HEK293 (cell line): Measurements from ENCODE around the gene STN1.

Source experiments
- BCL11B ChIP-seq: fragments of 450-650 bp; formaldehyde crosslinking; IDR thresholded peaks from 2 replicates; pipeline ENCODE4 v1.5.1; 2016; ENCODE audit warnings: low read depth, missing biosample characterization, missing genetic modification characterization
- BCL6B ChIP-seq: fragments of 450-650 bp; formaldehyde crosslinking; IDR thresholded peaks from 2 replicates; pipeline ENCODE4 v1.5.1; 2017; ENCODE audit warnings: missing biosample characterization, missing genetic modification characterization
- HOXD13 ChIP-seq: sonication (generic); formaldehyde crosslinking; IDR thresholded peaks from 2 replicates; pipeline ENCODE4 v1.8.0; 2022; ENCODE audit warnings: missing genetic modification reagents, borderline replicate concordance
- OSR2 ChIP-seq: fragments of 450-650 bp; formaldehyde crosslinking; IDR thresholded peaks from 2 replicates; pipeline ENCODE4 v1.5.1; 2016; ENCODE audit warnings: missing biosample characterization, missing genetic modification characterization
- REST ChIP-seq: fragments of 450-650 bp; formaldehyde crosslinking; IDR thresholded peaks from 2 replicates; pipeline ENCODE4 v1.5.1; 2016; ENCODE audit warnings: missing biosample characterization, missing genetic modification characterization
- SALL2 ChIP-seq: fragments of 450-650 bp; formaldehyde crosslinking; IDR thresholded peaks from 2 replicates; pipeline ENCODE4 v1.5.0; 2017; ENCODE audit warnings: missing biosample characterization, mild to moderate bottlenecking, missing genetic modification characterization, borderline replicate concordance
- YY2 ChIP-seq: fragments of 450-650 bp; formaldehyde crosslinking; IDR thresholded peaks from 2 replicates; pipeline ENCODE4 v1.5.1; 2016; ENCODE audit warnings: missing biosample characterization, missing genetic modification characterization
- ZBTB21 ChIP-seq: fragments of 450-650 bp; formaldehyde crosslinking; IDR thresholded peaks from 2 replicates; pipeline ENCODE4 v1.5.1; 2017; ENCODE audit warnings: missing biosample characterization, missing genetic modification characterization
- ZBTB44 ChIP-seq: fragments of 450-650 bp; IDR thresholded peaks from 2 replicates; pipeline ENCODE4 v1.5.1; 2018; ENCODE audit warnings: missing biosample characterization, mild to moderate bottlenecking, missing genetic modification characterization
- ZBTB8A ChIP-seq: fragments of 450-650 bp; formaldehyde crosslinking; IDR thresholded peaks from 2 replicates; pipeline ENCODE4 v1.5.1; 2016; ENCODE audit warnings: missing biosample characterization, missing genetic modification characterization
- ZFHX2 ChIP-seq: fragments of 450-650 bp; formaldehyde crosslinking; conservative IDR thresholded peaks from 2 replicates; pipeline ENCODE4 v1.5.1; 2016; ENCODE audit warnings: missing biosample characterization, missing genetic modification characterization
- ZFP37 ChIP-seq: fragments of 450-650 bp; formaldehyde crosslinking; IDR thresholded peaks from 2 replicates; pipeline ENCODE4 v1.5.1; 2016; ENCODE audit warnings: missing biosample characterization, missing genetic modification characterization
- ZFP69B ChIP-seq: fragments of 450-650 bp; formaldehyde crosslinking; IDR thresholded peaks from 2 replicates; pipeline ENCODE4 v1.5.1; 2016; ENCODE audit warnings: missing biosample characterization, missing genetic modification characterization
- ZIC2 ChIP-seq: fragments of 450-650 bp; formaldehyde crosslinking; IDR thresholded peaks from 2 replicates; pipeline ENCODE4 v1.5.1; 2016; ENCODE audit warnings: missing biosample characterization, missing genetic modification characterization
- ZNF112 ChIP-seq: fragments of 450-650 bp; formaldehyde crosslinking; IDR thresholded peaks from 2 replicates; pipeline ENCODE4 v1.5.0; 2017; ENCODE audit warnings: missing biosample characterization, missing genetic modification characterization
- ZNF132 ChIP-seq: fragments of 450-650 bp; formaldehyde crosslinking; IDR thresholded peaks from 2 replicates; pipeline ENCODE4 v1.5.1; 2017; ENCODE audit warnings: missing biosample characterization, missing genetic modification characterization, borderline replicate concordance
- ZNF138 ChIP-seq: fragments of 450-650 bp; formaldehyde crosslinking; IDR thresholded peaks from 2 replicates; pipeline ENCODE4 v1.5.1; 2016; ENCODE audit warnings: missing biosample characterization, missing genetic modification characterization, borderline replicate concordance
- ZNF16 ChIP-seq: fragments of 450-650 bp; formaldehyde crosslinking; IDR thresholded peaks from 2 replicates; pipeline ENCODE4 v1.5.1; 2016; ENCODE audit warnings: low read depth, missing biosample characterization, missing genetic modification characterization
- ZNF24 ChIP-seq: fragments of 450-650 bp; formaldehyde crosslinking; IDR thresholded peaks from 2 replicates; pipeline ENCODE4 v1.5.1; 2016; ENCODE audit warnings: missing biosample characterization, missing genetic modification characterization
- ZNF248 ChIP-seq: fragments of 450-650 bp; formaldehyde crosslinking; IDR thresholded peaks from 2 replicates; pipeline ENCODE4 v1.5.1; 2017; ENCODE audit warnings: missing biosample characterization, missing genetic modification characterization
- ZNF404 ChIP-seq: fragments of 450-650 bp; formaldehyde crosslinking; IDR thresholded peaks from 2 replicates; pipeline ENCODE4 v1.5.1; 2017; ENCODE audit warnings: missing biosample characterization, missing genetic modification characterization
- ZNF510 ChIP-seq: fragments of 450-650 bp; formaldehyde crosslinking; IDR thresholded peaks from 2 replicates; pipeline ENCODE4 v1.5.1; 2018; ENCODE audit warnings: mild to moderate bottlenecking, missing genetic modification characterization, missing biosample characterization; ENCODE audit not compliant: insufficient replicate concordance
- ZNF555 ChIP-seq: fragments of 450-650 bp; formaldehyde crosslinking; conservative IDR thresholded peaks from 2 replicates; pipeline ENCODE4 v1.5.1; 2017; ENCODE audit warnings: missing biosample characterization, mild to moderate bottlenecking, missing genetic modification characterization, inconsistent platforms
- ZNF560 ChIP-seq: fragments of 450-650 bp; formaldehyde crosslinking; IDR thresholded peaks from 2 replicates; pipeline ENCODE4 v1.5.1; 2017; ENCODE audit warnings: missing biosample characterization, missing genetic modification characterization, borderline replicate concordance
- ZNF629 ChIP-seq: fragments of 450-650 bp; formaldehyde crosslinking; IDR thresholded peaks from 2 replicates; pipeline ENCODE4 v1.5.1; 2017; ENCODE audit warnings: missing biosample characterization, missing genetic modification characterization
- ZNF692 ChIP-seq: fragments of 450-650 bp; formaldehyde crosslinking; IDR thresholded peaks from 2 replicates; pipeline ENCODE4 v1.5.1; 2016; ENCODE audit warnings: missing biosample characterization, missing genetic modification characterization
- TF ChIP-seq, protein P1 (sequence below): fragments of 450-650 bp; formaldehyde crosslinking; IDR thresholded peaks from 2 replicates; pipeline ENCODE4 v1.5.1; 2016; ENCODE audit warnings: missing biosample characterization, missing genetic modification characterization
- TF ChIP-seq, protein P2 (sequence below): fragments of 450-650 bp; IDR thresholded peaks from 2 replicates; pipeline ENCODE4 v1.5.1; 2018; ENCODE audit warnings: missing biosample characterization, missing genetic modification characterization

Gene STN1

GRCh38 chr10:103854686-103855391, 63.1 kb downstream of the STN1 start (continued):
- TF ChIP-seq HOXD13 (CRISPR knock-in tag) (no peak), ZNF629 (peak; percentile 64; the same call in 1 of the 2 replicates), ZNF692 (tag by site-specific recombination) (no peak; the same call in 1 of the 2 replicates), ZNF112 (tag by site-specific recombination) (no peak), ZNF132 (tag by site-specific recombination) (no peak), ZFHX2 (tag by site-specific recombination) (peak; percentile 87), ZIC2 (tag by site-specific recombination) (peak; percentile 88), ZBTB44 (tag by site-specific recombination) (no peak), YY2 (tag by site-specific recombination) (no peak), ZNF404 (tag by site-specific recombination) (no peak), ZNF510 (tag by site-specific recombination) (no peak), ZBTB8A (peak; percentile 59), REST (tag by site-specific recombination) (no peak), BCL11B (no peak), OSR2 (tag by site-specific recombination) (no peak), ZNF560 (tag by site-specific recombination) (no peak), ZFP69B (tag by site-specific recombination) (peak; percentile 47; the same call in 1 of the 2 replicates), ZNF555 (tag by site-specific recombination) (no peak), ZNF24 (0 out of 2 replicates have a peak, but pooled peaks have one; percentile 39), BCL6B (tag by site-specific recombination) (no peak), ZNF16 (tag by site-specific recombination) (no peak), ZBTB21 (tag by site-specific recombination) (no peak), ZNF138 (tag by site-specific recombination) (no peak), ZFP37 (tag by site-specific recombination) (no peak), ZNF248 (tag by site-specific recombination) (no peak), SALL2 (no peak)
- TF ChIP-seq, protein P1, sequence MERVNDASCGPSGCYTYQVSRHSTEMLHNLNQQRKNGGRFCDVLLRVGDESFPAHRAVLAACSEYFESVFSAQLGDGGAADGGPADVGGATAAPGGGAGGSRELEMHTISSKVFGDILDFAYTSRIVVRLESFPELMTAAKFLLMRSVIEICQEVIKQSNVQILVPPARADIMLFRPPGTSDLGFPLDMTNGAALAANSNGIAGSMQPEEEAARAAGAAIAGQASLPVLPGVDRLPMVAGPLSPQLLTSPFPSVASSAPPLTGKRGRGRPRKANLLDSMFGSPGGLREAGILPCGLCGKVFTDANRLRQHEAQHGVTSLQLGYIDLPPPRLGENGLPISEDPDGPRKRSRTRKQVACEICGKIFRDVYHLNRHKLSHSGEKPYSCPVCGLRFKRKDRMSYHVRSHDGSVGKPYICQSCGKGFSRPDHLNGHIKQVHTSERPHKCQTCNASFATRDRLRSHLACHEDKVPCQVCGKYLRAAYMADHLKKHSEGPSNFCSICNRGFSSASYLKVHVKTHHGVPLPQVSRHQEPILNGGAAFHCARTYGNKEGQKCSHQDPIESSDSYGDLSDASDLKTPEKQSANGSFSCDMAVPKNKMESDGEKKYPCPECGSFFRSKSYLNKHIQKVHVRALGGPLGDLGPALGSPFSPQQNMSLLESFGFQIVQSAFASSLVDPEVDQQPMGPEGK = peak; percentile 90
- TF ChIP-seq, protein P2, sequence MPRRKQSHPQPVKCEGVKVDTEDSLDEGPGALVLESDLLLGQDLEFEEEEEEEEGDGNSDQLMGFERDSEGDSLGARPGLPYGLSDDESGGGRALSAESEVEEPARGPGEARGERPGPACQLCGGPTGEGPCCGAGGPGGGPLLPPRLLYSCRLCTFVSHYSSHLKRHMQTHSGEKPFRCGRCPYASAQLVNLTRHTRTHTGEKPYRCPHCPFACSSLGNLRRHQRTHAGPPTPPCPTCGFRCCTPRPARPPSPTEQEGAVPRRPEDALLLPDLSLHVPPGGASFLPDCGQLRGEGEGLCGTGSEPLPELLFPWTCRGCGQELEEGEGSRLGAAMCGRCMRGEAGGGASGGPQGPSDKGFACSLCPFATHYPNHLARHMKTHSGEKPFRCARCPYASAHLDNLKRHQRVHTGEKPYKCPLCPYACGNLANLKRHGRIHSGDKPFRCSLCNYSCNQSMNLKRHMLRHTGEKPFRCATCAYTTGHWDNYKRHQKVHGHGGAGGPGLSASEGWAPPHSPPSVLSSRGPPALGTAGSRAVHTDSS (tag by site-specific recombination) = no peak
